HepG2 (cell line): ENCODE data around the gene CD58. TPM values are rescaled to one million over a fixed set of nuclear protein-coding genes. Genes with fewer than 3 reads are reported as not detected.
A peak's percentile ranks its signal among the peaks of the same experiment; 100 is the strongest.

Experiments used
- BRD4 ChIP-seq: sonication (generic); formaldehyde crosslinking; IDR thresholded peaks from 2 replicates; pipeline ENCODE4 v1.4.0; 2020; ENCODE audit warnings: missing genetic modification reagents
- CHD4 ChIP-seq: fragments of 200-600 bp; sonication (generic); IDR thresholded peaks from 2 replicates; pipeline ENCODE4 v1.7.0; 2017; ENCODE audit warnings: mild to moderate bottlenecking, low read length, borderline replicate concordance
- FOXC1 ChIP-seq: sonication (generic); formaldehyde crosslinking; IDR thresholded peaks from 2 replicates; pipeline ENCODE4 v1.8.0; 2022; ENCODE audit warnings: mild to moderate bottlenecking, missing genetic modification reagents, borderline replicate concordance
- MIER3 ChIP-seq: IDR thresholded peaks from 2 replicates; pipeline ENCODE4 v1.6.1; 2016; ENCODE audit warnings: missing compliant biosample characterization, borderline replicate concordance
- MXI1 ChIP-seq: IDR thresholded peaks from 3 replicates; pipeline ENCODE4 v1.6.1; 2012; ENCODE audit warnings: low read depth, low read length, inconsistent platforms, borderline replicate concordance
- POLR2G ChIP-seq: fragments of 200-400 bp; formaldehyde crosslinking; IDR thresholded peaks from 2 replicates; pipeline ENCODE4 v1.6.1; 2018; ENCODE audit warnings: mild to moderate bottlenecking, low read depth, low read length, moderate library complexity
- SP1 ChIP-seq, 2 experiments: fragments of 450-650 bp in 1 of 2; sonication (generic) in 1 of 2; formaldehyde crosslinking in 1 of 2; IDR thresholded peaks; 2 replicates each; pipeline versions ENCODE4 v1.4.0 to v1.6.1; 2016 to 2020; ENCODE audit warnings: missing genetic modification reagents in 1 of 2
- ZNF264 ChIP-seq: sonication (generic); formaldehyde crosslinking; IDR thresholded peaks from 2 replicates; pipeline ENCODE4 v1.4.0; 2020; ENCODE audit warnings: missing genetic modification reagents
- ZNF501 ChIP-seq: sonication (generic); formaldehyde crosslinking; IDR thresholded peaks from 2 replicates; pipeline ENCODE4 v1.5.1; 2020; ENCODE audit warnings: mild to moderate bottlenecking, moderate library complexity, missing genetic modification reagents
- ZNF567 ChIP-seq: sonication (generic); formaldehyde crosslinking; IDR thresholded peaks from 2 replicates; pipeline ENCODE4 v1.8.1; 2023; ENCODE audit warnings: mild to moderate bottlenecking, missing genetic modification reagents, borderline replicate concordance
- ZNF629 ChIP-seq: sonication (generic); formaldehyde crosslinking; conservative IDR thresholded peaks from 2 replicates; pipeline ENCODE4 v1.5.0; 2020; ENCODE audit warnings: missing genetic modification reagents
- ZNF747 ChIP-seq: sonication (generic); formaldehyde crosslinking; IDR thresholded peaks from 2 replicates; pipeline ENCODE4 v1.8.1; 2023; ENCODE audit warnings: missing genetic modification reagents, mild to moderate bottlenecking, borderline replicate concordance
- ZNF749 ChIP-seq: sonication (generic); formaldehyde crosslinking; IDR thresholded peaks from 2 replicates; pipeline ENCODE4 v1.8.0; 2022; ENCODE audit warnings: mild to moderate bottlenecking, missing genetic modification reagents, moderate library complexity, borderline replicate concordance
- ZNF781 ChIP-seq: sonication (generic); formaldehyde crosslinking; IDR thresholded peaks from 2 replicates; pipeline ENCODE4 v1.5.1; 2020; ENCODE audit warnings: borderline replicate concordance, mild to moderate bottlenecking, missing genetic modification reagents; ENCODE audit errors: not compliant biosample characterization
- polyA plus RNA-seq, 8 experiments: library from polyadenylated mRNA; depleted of rRNA in 3 of 8; stranded (reverse) in 7 of 8; unstranded in 1 of 8; fragments of >200 nt; fragmentation: Illumina TruSeq in 4 of 8; extraction: Trizol in 4 of 8; gene quantifications; 2 replicates each; pipeline versions ENCODE4 v1.2.1 to v1.2.3, GENCODE V29; 2011 to 2016; ENCODE audit warnings: low read depth in 4 of 8, missing spikeins in 1 of 8, mixed read lengths in 1 of 8; ENCODE audit not compliant: insufficient read depth in 1 of 8
- total RNA-seq, 5 experiments: library from RNA; depleted of rRNA; stranded (reverse); fragments of >200 nt; fragmentation: Illumina TruSeq; extraction: Trizol; gene quantifications; 2 replicates each; pipeline ENCODE4 v1.2.3, GENCODE V29; 2016; ENCODE audit warnings: low read depth in 1 of 5
- TF ChIP-seq, protein P1 (sequence below): sonication (generic); formaldehyde crosslinking; IDR thresholded peaks from 2 replicates; pipeline ENCODE4 v1.5.1; 2020; ENCODE audit warnings: mild to moderate bottlenecking, missing genetic modification reagents, moderate library complexity
- TF ChIP-seq, protein P2 (sequence below): sonication (generic); formaldehyde crosslinking; IDR thresholded peaks from 2 replicates; pipeline ENCODE4 v1.5.0; 2020; ENCODE audit warnings: mild to moderate bottlenecking, missing genetic modification reagents, borderline replicate concordance
- TF ChIP-seq, protein P3 (sequence below): sonication (generic); formaldehyde crosslinking; IDR thresholded peaks from 2 replicates; pipeline ENCODE4 v1.4.0; 2020; ENCODE audit warnings: missing genetic modification reagents
- TF ChIP-seq, protein P4 (sequence below): sonication (generic); formaldehyde crosslinking; IDR thresholded peaks from 2 replicates; pipeline ENCODE4 v1.5.0; 2020; ENCODE audit warnings: missing genetic modification reagents

The CD58 gene
- total and polyA plus RNA-seq, 2 of the 13 experiments (the other 11 are each of a cell fraction or from before 2014, with no cell fraction given), result 9.4 to 13.5 TPM

GRCh38 chr1:116465845-116466685 is 104.8 kb downstream of the CD58 start (continued):
- TF ChIP-seq, protein P1, sequence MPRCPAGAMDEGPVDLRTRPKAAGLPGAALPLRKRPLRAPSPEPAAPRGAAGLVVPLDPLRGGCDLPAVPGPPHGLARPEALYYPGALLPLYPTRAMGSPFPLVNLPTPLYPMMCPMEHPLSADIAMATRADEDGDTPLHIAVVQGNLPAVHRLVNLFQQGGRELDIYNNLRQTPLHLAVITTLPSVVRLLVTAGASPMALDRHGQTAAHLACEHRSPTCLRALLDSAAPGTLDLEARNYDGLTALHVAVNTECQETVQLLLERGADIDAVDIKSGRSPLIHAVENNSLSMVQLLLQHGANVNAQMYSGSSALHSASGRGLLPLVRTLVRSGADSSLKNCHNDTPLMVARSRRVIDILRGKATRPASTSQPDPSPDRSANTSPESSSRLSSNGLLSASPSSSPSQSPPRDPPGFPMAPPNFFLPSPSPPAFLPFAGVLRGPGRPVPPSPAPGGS (CRISPR knock-in tag), result no peak
- TF ChIP-seq CHD4 (no peak), ZNF781 (CRISPR knock-in tag) (peak; percentile 53), ZNF629 (CRISPR knock-in tag) (0 out of 2 replicates have a peak, but pooled peaks have one; percentile 23), BRD4 (CRISPR knock-in tag) (peak; percentile 97), SP1 (IDR thresholded peaks at IDR 0.05) (no peak), SP1 (CRISPR knock-in tag; IDR thresholded peaks at IDR 0.05) (no peak), ZNF749 (CRISPR knock-in tag) (peak; percentile 69; the same call in 1 of the 2 replicates), ZNF747 (CRISPR knock-in tag) (peak; percentile 83; the same call in 1 of the 2 replicates), POLR2G (peak; percentile 93), MXI1 (no peak), ZNF264 (CRISPR knock-in tag) (peak; percentile 88), FOXC1 (CRISPR knock-in tag) (no peak), ZNF567 (CRISPR knock-in tag) (no peak; the same call in 1 of the 2 replicates), ZNF501 (peak; percentile 93), MIER3 (CRISPR knock-in tag) (peak; percentile 65; the same call in 1 of the 2 replicates)
- TF ChIP-seq, protein P2, sequence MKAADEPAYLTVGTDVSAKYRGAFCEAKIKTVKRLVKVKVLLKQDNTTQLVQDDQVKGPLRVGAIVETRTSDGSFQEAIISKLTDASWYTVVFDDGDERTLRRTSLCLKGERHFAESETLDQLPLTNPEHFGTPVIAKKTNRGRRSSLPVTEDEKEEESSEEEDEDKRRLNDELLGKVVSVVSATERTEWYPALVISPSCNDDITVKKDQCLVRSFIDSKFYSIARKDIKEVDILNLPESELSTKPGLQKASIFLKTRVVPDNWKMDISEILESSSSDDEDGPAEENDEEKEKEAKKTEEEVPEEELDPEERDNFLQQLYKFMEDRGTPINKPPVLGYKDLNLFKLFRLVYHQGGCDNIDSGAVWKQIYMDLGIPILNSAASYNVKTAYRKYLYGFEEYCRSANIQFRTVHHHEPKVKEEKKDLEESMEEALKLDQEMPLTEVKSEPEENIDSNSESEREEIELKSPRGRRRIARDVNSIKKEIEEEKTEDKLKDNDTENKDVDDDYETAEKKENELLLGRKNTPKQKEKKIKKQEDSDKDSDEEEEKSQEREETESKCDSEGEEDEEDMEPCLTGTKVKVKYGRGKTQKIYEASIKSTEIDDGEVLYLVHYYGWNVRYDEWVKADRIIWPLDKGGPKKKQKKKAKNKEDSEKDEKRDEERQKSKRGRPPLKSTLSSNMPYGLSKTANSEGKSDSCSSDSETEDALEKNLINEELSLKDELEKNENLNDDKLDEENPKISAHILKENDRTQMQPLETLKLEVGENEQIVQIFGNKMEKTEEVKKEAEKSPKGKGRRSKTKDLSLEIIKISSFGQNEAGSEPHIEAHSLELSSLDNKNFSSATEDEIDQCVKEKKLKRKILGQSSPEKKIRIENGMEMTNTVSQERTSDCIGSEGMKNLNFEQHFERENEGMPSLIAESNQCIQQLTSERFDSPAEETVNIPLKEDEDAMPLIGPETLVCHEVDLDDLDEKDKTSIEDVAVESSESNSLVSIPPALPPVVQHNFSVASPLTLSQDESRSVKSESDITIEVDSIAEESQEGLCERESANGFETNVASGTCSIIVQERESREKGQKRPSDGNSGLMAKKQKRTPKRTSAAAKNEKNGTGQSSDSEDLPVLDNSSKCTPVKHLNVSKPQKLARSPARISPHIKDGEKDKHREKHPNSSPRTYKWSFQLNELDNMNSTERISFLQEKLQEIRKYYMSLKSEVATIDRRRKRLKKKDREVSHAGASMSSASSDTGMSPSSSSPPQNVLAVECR (CRISPR knock-in tag), result peak; percentile 62
- TF ChIP-seq, protein P3, sequence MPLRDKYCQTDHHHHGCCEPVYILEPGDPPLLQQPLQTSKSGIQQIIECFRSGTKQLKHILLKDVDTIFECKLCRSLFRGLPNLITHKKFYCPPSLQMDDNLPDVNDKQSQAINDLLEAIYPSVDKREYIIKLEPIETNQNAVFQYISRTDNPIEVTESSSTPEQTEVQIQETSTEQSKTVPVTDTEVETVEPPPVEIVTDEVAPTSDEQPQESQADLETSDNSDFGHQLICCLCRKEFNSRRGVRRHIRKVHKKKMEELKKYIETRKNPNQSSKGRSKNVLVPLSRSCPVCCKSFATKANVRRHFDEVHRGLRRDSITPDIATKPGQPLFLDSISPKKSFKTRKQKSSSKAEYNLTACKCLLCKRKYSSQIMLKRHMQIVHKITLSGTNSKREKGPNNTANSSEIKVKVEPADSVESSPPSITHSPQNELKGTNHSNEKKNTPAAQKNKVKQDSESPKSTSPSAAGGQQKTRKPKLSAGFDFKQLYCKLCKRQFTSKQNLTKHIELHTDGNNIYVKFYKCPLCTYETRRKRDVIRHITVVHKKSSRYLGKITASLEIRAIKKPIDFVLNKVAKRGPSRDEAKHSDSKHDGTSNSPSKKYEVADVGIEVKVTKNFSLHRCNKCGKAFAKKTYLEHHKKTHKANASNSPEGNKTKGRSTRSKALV (CRISPR knock-in tag), result peak; percentile 51; the same call in 1 of the 2 replicates
- TF ChIP-seq, protein P4, sequence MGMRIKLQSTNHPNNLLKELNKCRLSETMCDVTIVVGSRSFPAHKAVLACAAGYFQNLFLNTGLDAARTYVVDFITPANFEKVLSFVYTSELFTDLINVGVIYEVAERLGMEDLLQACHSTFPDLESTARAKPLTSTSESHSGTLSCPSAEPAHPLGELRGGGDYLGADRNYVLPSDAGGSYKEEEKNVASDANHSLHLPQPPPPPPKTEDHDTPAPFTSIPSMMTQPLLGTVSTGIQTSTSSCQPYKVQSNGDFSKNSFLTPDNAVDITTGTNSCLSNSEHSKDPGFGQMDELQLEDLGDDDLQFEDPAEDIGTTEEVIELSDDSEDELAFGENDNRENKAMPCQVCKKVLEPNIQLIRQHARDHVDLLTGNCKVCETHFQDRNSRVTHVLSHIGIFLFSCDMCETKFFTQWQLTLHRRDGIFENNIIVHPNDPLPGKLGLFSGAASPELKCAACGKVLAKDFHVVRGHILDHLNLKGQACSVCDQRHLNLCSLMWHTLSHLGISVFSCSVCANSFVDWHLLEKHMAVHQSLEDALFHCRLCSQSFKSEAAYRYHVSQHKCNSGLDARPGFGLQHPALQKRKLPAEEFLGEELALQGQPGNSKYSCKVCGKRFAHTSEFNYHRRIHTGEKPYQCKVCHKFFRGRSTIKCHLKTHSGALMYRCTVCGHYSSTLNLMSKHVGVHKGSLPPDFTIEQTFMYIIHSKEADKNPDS (CRISPR knock-in tag), result no peak
